ENCODE results near the gene MAPT. TPM values are rescaled to one million over a fixed set of nuclear protein-coding genes. Genes with fewer than 3 reads are reported as not detected.
"Not testable (repeated sequence)": the region's sequence is repeated elsewhere in the genome, so short reads cannot be mapped to it uniquely, and the experiment has no call there.

Gene MAPT
- total RNA-seq, 1 experiment from 2014 or later = 37.5 TPM

DNA sequence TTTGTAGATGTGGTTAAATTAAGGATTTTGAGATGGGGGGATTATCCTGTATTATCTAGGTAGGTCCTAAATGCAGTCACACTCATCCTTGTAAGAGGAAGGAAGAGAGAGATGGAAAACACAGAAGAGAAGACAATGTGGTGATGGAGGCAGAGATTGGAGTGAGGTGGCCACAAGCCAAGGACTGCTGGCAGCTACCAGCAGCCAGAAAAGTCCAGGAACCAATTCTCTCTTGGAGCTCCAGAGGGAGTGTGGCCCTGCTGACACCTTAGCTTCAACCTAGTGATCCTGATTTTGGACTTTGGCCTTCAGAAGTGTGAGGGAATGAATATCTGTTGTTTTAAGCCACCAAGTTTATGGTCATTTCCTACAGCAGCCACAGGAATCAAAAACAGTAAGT is 18.0 kb downstream of the MAPT start:
- no peak overlapping the region for H3K4me2 ChIP-seq (ENCODE audit: low read length)
- POLR2A ChIA-PET = no interaction called here
- CTCF ChIA-PET = no interaction called here
- no peak for DNase-seq (ENCODE audit: low read depth, low spot score)
- intact Hi-C loops (cut with micrococcal nuclease) = no loop called here
- no peaks in the 10 kb centered on the region; a peak in 1 of 4 replicates for H3K9me3 ChIP-seq (ENCODE audit: control insufficient read depth in 1 of 2, insufficient read depth in 1 of 2, low read depth in 1 of 2, low read length in 2 of 2)
- H3K36me3 ChIP-seq (ENCODE audit: control insufficient read depth in 1 of 2, insufficient read depth in 2 of 2, low read length in 2 of 2) = peaks cover 0 to 4% of the 10 kb centered on the region in 2 experiments; a peak in 1 of 4 replicates
- no peak overlapping the region for H2AFZ ChIP-seq (ENCODE audit: low read depth, low read length, poor library complexity, severe bottlenecking)
- H3K4me3 ChIP-seq (replicated peaks in 1 of 2; ENCODE audit: low read depth in 1 of 2, low read length in 2 of 2) = no peak overlapping the region
- H4K20me1 ChIP-seq (ENCODE audit: insufficient read depth) = no peaks in the 10 kb centered on the region
- no peak overlapping the region for H3K27ac ChIP-seq (ENCODE audit: low read depth, low read length)
- TF ChIP-seq SP1 (IDR thresholded peaks at IDR 0.05; ENCODE audit: low read depth) (no peak), CBX3 (IDR thresholded peaks at IDR 0.05; ENCODE audit: low read depth) (0 out of 2 replicates have a peak, but pooled peaks have one; percentile 29)
- BruUV-seq (replicated peaks) = no TSS peak
- no peaks in the 10 kb centered on the region for H3K4me1 ChIP-seq (ENCODE audit: control insufficient read depth in 1 of 2, insufficient read depth in 2 of 2, low read length in 2 of 2)
- RAD21 ChIA-PET (ENCODE audit: low non-redundant PET in 1 of 2, low total read pairs in 2 of 2, uncharacterized antibody in 2 of 2, unreplicated experiment in 2 of 2) = no interaction called here
- no peaks in the 10 kb centered on the region for H3K79me2 ChIP-seq (ENCODE audit: insufficient read depth, low read length)
- no peaks in the 10 kb centered on the region for H3K27me3 ChIP-seq (ENCODE audit: insufficient read depth, low read length)
- no peaks in the 10 kb centered on the region for H3K9me2 ChIP-seq (ENCODE audit: insufficient read depth)
- no peak overlapping the region for H3K9ac ChIP-seq (ENCODE audit: low read length)
- no peak for ATAC-seq

DNA sequence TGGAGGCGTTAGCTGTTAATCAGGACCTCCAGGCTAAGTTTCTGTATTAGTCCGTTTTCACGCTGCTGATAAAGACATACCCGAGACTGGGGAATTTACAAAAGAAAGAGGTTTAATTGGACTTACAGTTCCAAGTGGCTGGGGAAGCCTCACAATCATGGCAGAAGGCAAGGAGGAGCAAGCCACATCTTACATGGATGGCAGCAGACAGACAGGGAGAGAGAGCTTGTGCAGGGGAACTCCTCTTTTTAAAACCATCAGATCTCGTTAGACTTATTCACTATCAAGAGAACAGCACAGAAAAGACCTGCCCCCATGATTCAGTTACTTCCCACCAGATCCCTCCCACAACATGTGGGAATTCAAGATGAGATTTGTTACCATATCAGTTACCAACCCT is 18.7 kb downstream of the MAPT start:
- H3K4me2 ChIP-seq (ENCODE audit: low read length); BruUV-seq (replicated peaks); H3K27ac ChIP-seq (ENCODE audit: low read depth, low read length); H3K9me3 ChIP-seq (ENCODE audit: control insufficient read depth in 1 of 2, insufficient read depth in 1 of 2, low read depth in 1 of 2, low read length in 2 of 2); CTCF ChIA-PET; DNase-seq (ENCODE audit: low read depth, low spot score); H3K4me3 ChIP-seq (replicated peaks in 1 of 2; ENCODE audit: low read depth in 1 of 2, low read length in 2 of 2); H2AFZ ChIP-seq (ENCODE audit: low read depth, low read length, poor library complexity, severe bottlenecking); ATAC-seq; H3K27me3 ChIP-seq (ENCODE audit: insufficient read depth, low read length); POLR2A ChIA-PET; H3K79me2 ChIP-seq (ENCODE audit: insufficient read depth, low read length); H3K9me2 ChIP-seq (ENCODE audit: insufficient read depth); H4K20me1 ChIP-seq (ENCODE audit: insufficient read depth); intact Hi-C loops (cut with micrococcal nuclease); RAD21 ChIA-PET (ENCODE audit: low non-redundant PET in 1 of 2, low total read pairs in 2 of 2, uncharacterized antibody in 2 of 2, unreplicated experiment in 2 of 2); H3K4me1 ChIP-seq (ENCODE audit: control insufficient read depth in 1 of 2, insufficient read depth in 2 of 2, low read length in 2 of 2); H3K9ac ChIP-seq (ENCODE audit: low read length); H3K36me3 ChIP-seq (ENCODE audit: control insufficient read depth in 1 of 2, insufficient read depth in 2 of 2, low read length in 2 of 2): not testable (repeated sequence)

DNA sequence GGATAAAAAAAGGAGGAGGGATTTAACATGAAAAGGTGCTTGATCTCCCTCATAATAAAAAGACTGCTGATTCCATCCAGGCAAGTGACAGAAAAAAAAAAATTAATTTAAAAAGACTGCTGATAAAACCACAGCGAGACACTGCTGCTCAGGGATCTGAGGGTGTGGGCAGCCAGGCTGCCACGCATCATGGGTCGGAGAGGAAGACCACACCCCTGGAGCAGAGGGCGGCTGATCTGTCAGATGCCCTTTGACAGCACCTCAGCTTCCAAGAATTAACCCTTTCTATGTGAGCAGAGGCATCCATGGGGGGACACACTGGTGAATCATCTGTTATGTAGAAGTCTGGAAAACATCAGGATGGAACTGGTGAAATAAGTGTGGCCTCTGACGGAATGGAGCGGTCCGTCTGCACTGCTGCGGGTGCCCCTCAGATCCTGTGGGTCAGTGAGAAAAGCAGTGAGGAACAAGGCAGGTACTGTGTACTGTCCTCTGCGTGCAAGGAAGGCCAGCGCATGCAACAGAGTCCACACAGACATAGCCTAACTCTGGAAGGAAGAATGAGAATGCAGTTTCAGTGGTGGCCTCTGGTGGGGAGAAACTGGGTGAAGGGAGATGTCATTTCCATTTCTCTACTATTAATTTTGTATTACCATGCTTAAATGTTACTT is 19.8 kb downstream of the MAPT start:
- no peak for DNase-seq (ENCODE audit: low read depth, low spot score)
- Histone ChIP-seq H3K9ac (ENCODE audit: low read length) (no peak overlapping the region), H3K4me1 (ENCODE audit: control insufficient read depth in 1 of 2, insufficient read depth in 2 of 2, low read length in 2 of 2) (no peaks in the 10 kb centered on the region), H3K79me2 (ENCODE audit: insufficient read depth, low read length) (no peaks in the 10 kb centered on the region), H3K36me3 (ENCODE audit: control insufficient read depth in 1 of 2, insufficient read depth in 2 of 2, low read length in 2 of 2) (peaks cover 0 to 4% of the 10 kb centered on the region in 2 experiments; a peak in 1 of 4 replicates), H3K9me2 (ENCODE audit: insufficient read depth) (no peaks in the 10 kb centered on the region), H4K20me1 (ENCODE audit: insufficient read depth) (no peaks in the 10 kb centered on the region), H3K4me3 (replicated peaks in 1 of 2; ENCODE audit: low read depth in 1 of 2, low read length in 2 of 2) (no peak overlapping the region), H2AFZ (ENCODE audit: low read depth, low read length, poor library complexity, severe bottlenecking) (no peak overlapping the region), H3K4me2 (ENCODE audit: low read length) (no peak overlapping the region), H3K9me3 (ENCODE audit: control insufficient read depth in 1 of 2, insufficient read depth in 1 of 2, low read depth in 1 of 2, low read length in 2 of 2) (no peaks in the 10 kb centered on the region; a peak in 1 of 4 replicates), H3K27ac (ENCODE audit: low read depth, low read length) (no peak overlapping the region), H3K27me3 (ENCODE audit: insufficient read depth, low read length) (no peaks in the 10 kb centered on the region)
- TF ChIP-seq FOSL1 (IDR thresholded peaks at IDR 0.05; ENCODE audit: low read depth) (no peak), ZFX (IDR thresholded peaks at IDR 0.05) (no peak), ELF1 (IDR thresholded peaks at IDR 0.05; ENCODE audit: borderline replicate concordance, low read depth) (no peak), POLR2A (IDR thresholded peaks at IDR 0.05; ENCODE audit: borderline replicate concordance, extremely low read depth, insufficient read depth, insufficient read length) (no peak), RAD21 (IDR thresholded peaks at IDR 0.05; ENCODE audit: low read depth) (no peak), EZH2phosphoT487 (IDR thresholded peaks at IDR 0.05; ENCODE audit: borderline replicate concordance) (no peak), EZH2 (IDR thresholded peaks at IDR 0.05) (no peak)
- ATAC-seq = no peak
- CTCF ChIA-PET = no interaction called here
- POLR2A ChIA-PET = no interaction called here
- intact Hi-C loops (cut with micrococcal nuclease) = no loop called here
- BruUV-seq (replicated peaks) = no TSS peak
- RAD21 ChIA-PET (ENCODE audit: low non-redundant PET in 1 of 2, low total read pairs in 2 of 2, uncharacterized antibody in 2 of 2, unreplicated experiment in 2 of 2) = no interaction called here

All from HCT116 (cell line).